Hematopoietic multipotent progenitor cell treated with erythropoietin and hydrocortisone succinate and interleukin-3 and kit ligand, for 17 days (in vitro differentiated cells): ENCODE results near the gene OSBPL9.

Experiments
- DNase-seq: peaks from one replicate; pipeline ENCODE4 v3.0.0-alpha.2; 2015; ENCODE audit warnings: low spot score

Gene OSBPL9

GRCh38 chr1:51735746-51736254 is 118.9 kb downstream of the OSBPL9 start:
- DNase-seq, result no peak

- peak; percentile 50 for DNase-seq
Measured at GRCh38 chr1:51736702-51737101, 119.8 kb downstream of the OSBPL9 start.

GRCh38 chr1:51738681-51739080 is 121.8 kb downstream of the OSBPL9 start:
- no peak for DNase-seq

GRCh38 chr1:51740652-51741051 is 123.8 kb downstream of the OSBPL9 start:
- no peak for DNase-seq

GRCh38 chr1:51741121-51741681 is 124.3 kb downstream of the OSBPL9 start:
- DNase-seq, result no peak

- no peak for DNase-seq
Measured at GRCh38 chr1:51744506-51745303, 127.8 kb downstream of the OSBPL9 start.

GRCh38 chr1:51745304-51745570 is 128.3 kb downstream of the OSBPL9 start:
- DNase-seq, result no peak

- no peak for DNase-seq
Measured at GRCh38 chr1:51749151-51749550, 132.3 kb downstream of the OSBPL9 start.

GRCh38 chr1:51750218-51750617 is 133.3 kb downstream of the OSBPL9 start:
- no peak for DNase-seq

GRCh38 chr1:51750729-51751128 is 133.8 kb downstream of the OSBPL9 start:
- no peak for DNase-seq

- no peak for DNase-seq
Measured at GRCh38 chr1:51752073-51752948, 135.4 kb downstream of the OSBPL9 start.

GRCh38 chr1:51753969-51754368 is 137.1 kb downstream of the OSBPL9 start:
- DNase-seq, result no peak

GRCh38 chr1:51754666-51755065 is 137.8 kb downstream of the OSBPL9 start:
- no peak for DNase-seq

- DNase-seq, result no peak
Measured at GRCh38 chr1:51755437-51755836, 138.5 kb downstream of the OSBPL9 start.

GRCh38 chr1:51756290-51756689 is 139.4 kb downstream of the OSBPL9 start:
- no peak for DNase-seq

GRCh38 chr1:51758310-51758709 is 141.4 kb downstream of the OSBPL9 start:
- no peak for DNase-seq

GRCh38 chr1:51760872-51761271 is 144.0 kb downstream of the OSBPL9 start:
- no peak for DNase-seq

- DNase-seq, result no peak
Measured at GRCh38 chr1:51761351-51761750, 144.5 kb downstream of the OSBPL9 start.

GRCh38 chr1:51768971-51769588 is 152.2 kb downstream of the OSBPL9 start:
- DNase-seq, result peak; percentile 61

- no peak for DNase-seq
Measured at GRCh38 chr1:51776408-51776807, 159.5 kb downstream of the OSBPL9 start.

GRCh38 chr1:51780927-51781326 is 164.0 kb downstream of the OSBPL9 start:
- no peak for DNase-seq

- DNase-seq, result no peak
Measured at GRCh38 chr1:51784997-51785421, 168.1 kb downstream of the OSBPL9 start.
